Measurements from ENCODE around the gene TRIM25. TPM values are rescaled to one million over a fixed set of nuclear protein-coding genes. Genes with fewer than 3 reads are reported as not detected.
"Not testable (repeated sequence)": the region's sequence is repeated elsewhere in the genome, so short reads cannot be mapped to it uniquely, and the experiment has no call there.

TRIM25 gene
- total RNA-seq, 1 donor from 2014 or later = 70.0 TPM

- Histone ChIP-seq H3K4me1 (no peaks in the 10 kb centered on the region), H3K9me3 (no peaks in the 10 kb centered on the region), H3K27ac (no peak overlapping the region), H3K36me3 (peaks cover 3 to 50% of the 10 kb centered on the region in 2 donors), H3K4me3 (no peak overlapping the region), H3K27me3 (no peaks in the 10 kb centered on the region)
- no peak for TF ChIP-seq POLR2A (IDR thresholded peaks at IDR 0.05)
- TF ChIP-seq, protein P1, sequence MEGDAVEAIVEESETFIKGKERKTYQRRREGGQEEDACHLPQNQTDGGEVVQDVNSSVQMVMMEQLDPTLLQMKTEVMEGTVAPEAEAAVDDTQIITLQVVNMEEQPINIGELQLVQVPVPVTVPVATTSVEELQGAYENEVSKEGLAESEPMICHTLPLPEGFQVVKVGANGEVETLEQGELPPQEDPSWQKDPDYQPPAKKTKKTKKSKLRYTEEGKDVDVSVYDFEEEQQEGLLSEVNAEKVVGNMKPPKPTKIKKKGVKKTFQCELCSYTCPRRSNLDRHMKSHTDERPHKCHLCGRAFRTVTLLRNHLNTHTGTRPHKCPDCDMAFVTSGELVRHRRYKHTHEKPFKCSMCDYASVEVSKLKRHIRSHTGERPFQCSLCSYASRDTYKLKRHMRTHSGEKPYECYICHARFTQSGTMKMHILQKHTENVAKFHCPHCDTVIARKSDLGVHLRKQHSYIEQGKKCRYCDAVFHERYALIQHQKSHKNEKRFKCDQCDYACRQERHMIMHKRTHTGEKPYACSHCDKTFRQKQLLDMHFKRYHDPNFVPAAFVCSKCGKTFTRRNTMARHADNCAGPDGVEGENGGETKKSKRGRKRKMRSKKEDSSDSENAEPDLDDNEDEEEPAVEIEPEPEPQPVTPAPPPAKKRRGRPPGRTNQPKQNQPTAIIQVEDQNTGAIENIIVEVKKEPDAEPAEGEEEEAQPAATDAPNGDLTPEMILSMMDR (IDR thresholded peaks at IDR 0.05) = no peak
- no peak for TF ChIP-seq POLR2AphosphoS5 (IDR thresholded peaks at IDR 0.05; ENCODE audit: insufficient read depth in 1 of 2, low read depth in 1 of 2)
- DNase-seq (ENCODE audit: extremely low spot score in 2 of 2) = no peak
- intact Hi-C loops (cut with DNase I) = no loop called here
Measured at GRCh38 chr17:56948491-56948890, 34.6 kb upstream of the TRIM25 start.

- no peak for DNase-seq (ENCODE audit: extremely low spot score in 2 of 2)
- H3K27ac ChIP-seq = no peak overlapping the region
- no peaks in the 10 kb centered on the region for H3K9me3 ChIP-seq
- TF ChIP-seq POLR2A (IDR thresholded peaks at IDR 0.05) (no peak), POLR2AphosphoS5 (IDR thresholded peaks at IDR 0.05; ENCODE audit: insufficient read depth in 1 of 2, low read depth in 1 of 2) (no peak)
- no peaks in the 10 kb centered on the region for H3K4me1 ChIP-seq
- H3K27me3 ChIP-seq = no peaks in the 10 kb centered on the region
- no peak overlapping the region for H3K4me3 ChIP-seq
- intact Hi-C loops (cut with DNase I) = no loop called here
- H3K36me3 ChIP-seq = peaks cover 3 to 54% of the 10 kb centered on the region in 2 donors
Measured at GRCh38 chr17:56947741-56948140, 33.9 kb upstream of the TRIM25 start.

GRCh38 chr17:56945938-56946505 lies 32.2 kb upstream of the TRIM25 start:
- TF ChIP-seq POLR2A (IDR thresholded peaks at IDR 0.05) = no peak
- TF ChIP-seq, protein P1 (IDR thresholded peaks at IDR 0.05) = no peak
- TF ChIP-seq POLR2AphosphoS5 (IDR thresholded peaks at IDR 0.05; ENCODE audit: insufficient read depth in 1 of 2, low read depth in 1 of 2) = no peak
- H3K4me3 ChIP-seq = no peak overlapping the region
- no peaks in the 10 kb centered on the region for H3K4me1 ChIP-seq
- H3K36me3 ChIP-seq = peaks cover 3 to 65% of the 10 kb centered on the region in 2 donors
- no peaks in the 10 kb centered on the region for H3K9me3 ChIP-seq
- no peak overlapping the region for H3K27ac ChIP-seq
- intact Hi-C loops (cut with DNase I) = no loop called here
- H3K27me3 ChIP-seq = no peaks in the 10 kb centered on the region
- DNase-seq (ENCODE audit: extremely low spot score in 2 of 2) = no peak

GRCh38 chr17:56943505-56944125 lies 29.8 kb upstream of the TRIM25 start:
- intact Hi-C loops (cut with DNase I) = loop anchor here (5.0 kb wide), 1 partner anchor 126 kb away; no protein-coding TSS in a partner anchor
- H3K4me1 ChIP-seq = no peaks in the 10 kb centered on the region
- TF ChIP-seq POLR2A (IDR thresholded peaks at IDR 0.05) (no peak), POLR2AphosphoS5 (IDR thresholded peaks at IDR 0.05; ENCODE audit: insufficient read depth in 1 of 2, low read depth in 1 of 2) (no peak)
- TF ChIP-seq, protein P1 (IDR thresholded peaks at IDR 0.05) = no peak
- no peak overlapping the region for H3K27ac ChIP-seq
- no peaks in the 10 kb centered on the region for H3K27me3 ChIP-seq
- H3K36me3 ChIP-seq = peaks cover 3 to 48% of the 10 kb centered on the region in 2 donors
- H3K9me3 ChIP-seq = no peaks in the 10 kb centered on the region
- DNase-seq (ENCODE audit: extremely low spot score in 2 of 2) = no peak
- no peak overlapping the region for H3K4me3 ChIP-seq

- TF ChIP-seq, protein P1 (IDR thresholded peaks at IDR 0.05) = peak; percentile 73 to 81 (median 75)
- no peak for TF ChIP-seq POLR2AphosphoS5 (IDR thresholded peaks at IDR 0.05; ENCODE audit: insufficient read depth in 1 of 2, low read depth in 1 of 2)
- Histone ChIP-seq H3K27me3 (no peaks in the 10 kb centered on the region), H3K27ac (no peak overlapping the region), H3K9me3 (no peaks in the 10 kb centered on the region), H3K36me3 (peaks cover 0 to 39% of the 10 kb centered on the region in 2 donors), H3K4me3 (no peak overlapping the region), H3K4me1 (peaks cover 22% of the 10 kb centered on the region)
- no peak for DNase-seq (ENCODE audit: extremely low spot score in 2 of 2)
- intact Hi-C loops (cut with DNase I) = loop anchor here (5.0 kb wide), 1 partner anchor 123 kb away; no protein-coding TSS in a partner anchor
Measured at GRCh38 chr17:56939869-56940484, 26.1 kb upstream of the TRIM25 start.

- peaks cover 22% of the 10 kb centered on the region for H3K4me1 ChIP-seq
- H3K27ac ChIP-seq = peak overlapping the region; percentile 52
- DNase-seq (ENCODE audit: extremely low spot score in 2 of 2); H3K27me3 ChIP-seq; H3K4me3 ChIP-seq; intact Hi-C loops (cut with DNase I); H3K9me3 ChIP-seq: not testable (repeated sequence)
- peaks cover 0 to 24% of the 10 kb centered on the region in 2 donors for H3K36me3 ChIP-seq
Measured at GRCh38 chr17:56938206-56938605, 24.4 kb upstream of the TRIM25 start.

All from vagina (tissue), 2 donors.